ENCODE results near the gene TFF2.

The TFF2 gene

DNA sequence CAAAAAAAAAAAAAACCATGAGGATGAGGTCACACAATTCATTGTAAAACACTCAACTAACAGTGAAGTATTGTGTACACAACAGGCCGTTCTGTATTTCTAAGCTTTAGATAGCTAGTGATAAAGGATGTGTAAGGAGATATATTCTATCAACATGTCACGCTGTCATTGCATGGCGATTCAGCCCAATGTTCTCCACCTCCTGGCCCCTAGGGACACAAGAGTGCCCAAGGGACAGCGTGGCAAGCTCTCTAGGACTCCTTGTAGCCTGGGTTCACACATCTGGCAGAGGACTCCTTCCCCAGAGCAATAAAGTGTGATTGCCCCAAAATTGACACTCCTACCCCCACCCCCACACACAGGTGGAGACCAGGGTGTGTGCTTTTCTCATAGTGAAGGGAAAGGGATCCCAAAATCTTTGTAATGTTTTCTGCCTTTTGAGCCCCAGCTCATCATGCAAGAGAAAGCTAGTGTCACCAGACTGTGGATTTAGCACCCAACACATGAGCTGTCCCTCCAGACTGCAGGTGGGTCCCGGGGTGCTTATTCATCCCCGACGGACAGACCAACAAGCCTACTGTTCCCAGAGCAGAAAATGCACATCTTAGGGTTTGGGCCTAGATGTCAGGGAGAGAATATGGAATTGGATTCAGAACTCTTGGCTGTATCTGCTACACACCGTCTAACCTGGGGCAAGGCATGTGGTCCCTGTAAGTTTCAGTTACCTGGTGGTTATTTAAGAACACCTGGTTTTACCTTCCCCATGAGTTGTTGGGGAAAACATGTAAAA, 33.6 kb upstream of the TFF2 start:
- DNase-seq (ENCODE audit: low spot score) = no peak

DNA sequence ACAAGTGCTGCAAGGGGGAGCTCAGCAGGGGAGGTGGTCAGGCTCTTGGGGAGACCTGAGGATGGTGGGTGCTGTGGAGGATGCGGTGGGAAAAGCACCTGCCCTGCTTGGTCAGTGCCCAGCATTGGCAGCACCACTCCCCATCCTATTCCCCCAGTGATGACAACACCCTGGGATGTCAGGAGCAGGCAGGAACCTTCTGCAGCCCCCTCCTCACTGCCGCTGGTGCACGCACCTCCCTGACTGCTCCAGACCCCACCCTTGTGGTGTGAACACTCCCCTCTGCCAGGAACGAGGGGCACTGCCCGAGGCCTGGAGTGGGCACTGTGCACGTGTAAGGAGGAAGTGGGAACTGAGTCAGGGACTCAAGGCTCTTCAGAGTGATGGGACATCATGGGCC, 32.5 kb upstream of the TFF2 start:
- no peak for DNase-seq (ENCODE audit: low spot score)

DNA sequence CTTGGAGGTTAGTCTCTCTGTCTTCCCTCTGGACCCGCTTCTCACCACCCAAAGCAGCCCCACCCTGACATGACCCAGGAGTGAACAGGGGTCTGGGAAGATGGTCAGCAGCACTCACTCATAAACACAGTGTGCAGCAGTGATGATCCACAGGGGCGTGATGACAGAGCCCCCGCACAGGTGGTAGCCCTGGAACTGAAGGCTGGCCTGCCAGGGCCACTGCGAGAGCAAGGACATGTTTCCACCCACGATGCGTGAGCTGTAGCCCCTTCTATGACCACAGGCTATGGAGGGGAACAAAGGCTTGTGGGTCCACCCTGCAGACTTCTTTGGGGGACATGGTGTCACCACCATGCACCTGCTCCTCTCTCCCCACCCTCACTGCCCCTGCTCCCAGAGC, 32.1 kb upstream of the TFF2 start:
- no peak for DNase-seq (ENCODE audit: low spot score)

DNA sequence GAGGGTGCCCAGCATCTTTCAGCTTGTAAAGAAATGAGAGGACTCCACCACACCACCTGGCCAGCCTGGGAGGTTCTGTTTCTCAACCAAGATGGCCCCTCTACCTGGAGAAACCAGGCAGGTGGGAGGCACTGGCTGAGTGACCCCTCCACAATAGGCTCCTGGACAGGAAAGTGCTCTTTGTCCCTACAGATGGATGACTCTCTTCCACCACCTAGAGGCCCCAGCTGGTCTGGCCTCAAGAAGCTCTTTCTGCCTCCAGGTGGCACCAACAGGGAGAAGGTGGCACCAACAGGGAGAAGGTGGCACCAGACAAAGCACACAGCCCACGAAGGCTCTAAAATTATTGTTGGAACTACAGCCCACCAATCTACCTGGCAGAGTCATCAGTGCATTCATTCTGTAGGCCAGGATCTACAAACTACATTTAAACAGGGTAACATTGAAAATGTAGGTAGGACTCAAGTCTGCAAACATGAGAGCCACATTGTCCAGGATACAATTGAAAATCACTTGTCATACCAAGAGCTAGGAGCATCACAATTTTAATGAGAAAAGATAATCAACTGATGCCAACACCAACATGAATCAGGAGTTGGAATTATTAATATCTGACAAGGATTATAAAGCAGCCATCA, 30.7 kb upstream of the TFF2 start:
- DNase-seq (ENCODE audit: low spot score) = peak; percentile 41

DNA sequence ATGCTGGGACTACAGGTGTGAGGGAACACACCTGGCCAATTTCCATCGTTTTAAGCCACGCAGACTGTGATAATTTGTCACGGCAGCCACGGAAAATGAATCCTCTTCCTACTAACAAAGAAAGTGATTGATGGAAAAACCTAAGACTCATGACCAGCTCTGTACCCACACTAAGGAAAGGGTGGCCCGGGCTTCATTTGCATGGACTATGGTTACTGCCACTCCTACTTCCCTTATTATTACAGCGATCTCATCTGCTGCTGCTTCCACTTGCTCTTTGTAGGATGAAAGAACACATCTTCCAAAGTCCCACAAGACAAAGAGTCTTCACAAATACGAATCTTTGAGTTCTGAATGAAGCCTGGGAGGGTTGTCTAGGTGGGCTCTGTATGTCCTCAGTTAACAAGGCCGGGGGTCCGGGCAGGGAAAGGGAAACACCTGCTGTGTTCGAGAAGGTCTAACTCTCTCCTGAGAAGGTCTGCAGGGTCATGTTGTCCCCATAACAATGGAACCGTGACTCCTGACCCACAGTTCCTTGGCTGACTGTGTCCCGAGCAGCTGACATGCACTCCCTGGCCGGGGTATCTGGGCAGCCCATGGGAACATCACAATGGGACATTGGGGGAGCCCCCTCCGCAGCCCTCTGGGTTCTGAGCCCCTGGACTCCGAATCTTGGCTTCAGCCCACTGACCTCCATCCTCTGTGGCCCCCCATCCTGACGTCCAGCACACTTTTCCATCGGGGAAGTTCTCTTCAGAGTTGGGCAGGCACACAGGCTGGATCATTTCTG, 28.8 kb upstream of the TFF2 start:
- no peak for DNase-seq (ENCODE audit: low spot score)

DNA sequence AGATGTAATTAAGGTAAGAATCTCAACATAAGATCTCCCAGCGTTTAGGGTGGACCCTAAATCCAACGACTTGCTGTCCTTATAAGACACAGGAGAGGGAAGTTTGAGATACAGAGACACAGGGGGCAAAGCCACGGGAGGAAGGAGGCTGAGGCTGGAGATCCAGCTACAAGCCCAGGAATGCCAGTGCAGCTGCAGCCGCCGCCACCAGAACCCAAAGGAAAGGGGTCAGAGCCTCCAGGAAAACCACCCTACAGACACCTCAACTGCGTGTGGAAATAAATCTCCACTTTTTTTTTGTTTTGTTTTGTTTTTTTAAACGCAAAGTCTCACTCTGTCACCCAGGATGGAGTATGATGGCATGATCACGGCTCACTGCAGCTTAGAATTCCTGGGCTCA, 27.6 kb upstream of the TFF2 start:
- DNase-seq (ENCODE audit: low spot score) = no peak

DNA sequence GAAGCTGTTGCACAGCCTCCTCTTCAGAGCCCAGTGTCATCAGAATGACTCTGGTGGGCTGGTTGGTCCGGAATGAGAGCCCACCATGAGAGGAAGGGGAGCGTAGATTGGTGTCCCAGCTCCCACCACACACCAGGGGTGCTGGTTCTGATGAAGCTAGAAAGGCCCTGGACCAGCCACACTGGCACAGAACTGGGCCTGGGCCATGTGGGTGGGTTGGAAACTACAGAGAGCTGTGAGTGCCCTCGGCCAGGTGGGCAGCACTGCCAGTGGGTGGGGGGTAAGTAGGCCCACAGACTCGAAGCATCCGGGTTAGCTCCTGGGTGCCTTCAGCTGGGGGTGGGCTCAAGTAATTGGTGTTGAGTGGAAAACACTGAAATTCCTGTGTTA, 27.2 kb upstream of the TFF2 start:
- DNase-seq (ENCODE audit: low spot score) = no peak

DNA sequence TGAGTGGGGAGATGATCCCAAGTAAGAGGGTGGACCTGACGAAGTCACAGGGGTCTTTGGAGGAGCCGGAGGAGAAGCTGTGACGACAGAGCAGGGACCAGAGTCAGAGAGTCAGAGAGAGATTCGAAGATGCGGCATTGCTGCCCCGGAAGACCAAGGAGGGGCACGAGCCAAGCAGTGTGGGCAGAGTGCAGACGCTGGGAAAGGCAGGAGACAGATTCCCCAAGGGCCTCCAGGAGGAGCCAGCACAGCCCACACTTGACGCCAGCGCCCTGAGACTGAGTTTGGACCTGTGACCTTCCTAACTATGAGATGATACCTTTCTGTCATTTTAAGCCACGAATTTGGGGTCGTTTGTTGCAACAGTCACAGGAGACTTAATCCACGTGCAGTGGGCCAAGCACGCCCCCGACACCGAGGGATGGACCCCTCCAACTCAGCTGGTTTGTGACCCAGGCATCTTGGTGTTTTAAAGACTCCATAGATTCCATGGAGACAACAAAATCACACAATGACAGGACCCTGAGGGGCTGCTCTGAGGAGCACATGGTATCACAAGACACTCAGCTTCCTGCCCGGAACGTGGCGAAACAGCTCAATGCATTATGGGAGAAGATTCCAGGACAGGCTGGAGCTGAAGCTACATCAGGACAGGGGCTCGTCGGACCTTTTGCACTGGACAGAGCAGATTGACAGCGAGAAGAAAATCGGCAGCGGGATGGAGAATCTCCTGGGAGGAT, 26.6 kb upstream of the TFF2 start:
- no peak for DNase-seq (ENCODE audit: low spot score)

DNA sequence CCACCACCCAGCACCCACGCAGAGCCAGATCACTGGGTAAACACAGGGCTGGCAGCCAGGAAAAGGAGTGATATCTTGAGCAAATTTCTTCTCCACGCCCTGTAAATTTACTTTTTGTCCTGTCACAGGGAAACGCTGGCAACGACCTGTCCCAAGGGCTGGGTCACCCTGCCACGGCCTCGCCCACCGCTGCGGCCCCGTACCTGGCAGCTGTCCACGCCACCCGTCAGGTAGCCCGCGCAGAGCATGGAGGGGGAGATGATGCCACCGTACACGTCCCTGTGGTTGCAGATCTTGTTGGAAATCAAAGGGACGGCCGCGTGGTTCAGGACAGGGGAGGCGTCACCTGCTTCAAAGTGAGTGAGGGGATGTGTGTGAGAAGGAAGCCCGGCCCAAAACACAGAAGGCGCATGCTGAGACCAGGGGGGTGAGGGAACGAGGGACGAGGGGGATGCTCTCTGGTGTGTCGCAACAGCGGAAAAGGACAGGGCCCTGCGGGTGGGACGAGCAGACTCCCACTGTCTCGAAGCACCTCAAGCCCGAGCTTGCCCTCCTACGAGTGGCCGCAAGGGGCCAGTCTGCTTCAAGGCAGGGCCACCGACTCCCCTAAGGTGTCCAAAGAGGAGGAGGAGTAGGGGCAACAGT, 25.7 kb upstream of the TFF2 start:
- DNase-seq (ENCODE audit: low spot score) = no peak

DNA sequence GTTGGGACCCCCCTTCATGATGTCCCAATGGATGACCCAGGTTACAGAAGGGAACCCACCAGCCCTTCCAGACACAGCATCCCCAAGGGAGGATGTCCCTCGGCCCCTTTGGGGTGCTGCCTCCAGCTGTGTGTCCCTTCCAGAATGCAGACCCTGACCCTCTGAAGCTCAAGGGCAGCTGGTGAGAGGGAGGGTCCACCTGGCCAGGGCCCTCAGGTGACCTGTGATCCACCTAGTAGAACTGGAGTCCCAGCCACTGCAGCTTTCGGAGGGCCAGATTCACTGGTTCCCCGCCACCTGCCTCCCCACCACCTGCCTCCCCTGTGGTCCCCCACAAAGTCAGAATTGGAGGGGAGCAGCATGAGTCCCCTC, 25.2 kb upstream of the TFF2 start:
- no peak for DNase-seq (ENCODE audit: low spot score)

DNA sequence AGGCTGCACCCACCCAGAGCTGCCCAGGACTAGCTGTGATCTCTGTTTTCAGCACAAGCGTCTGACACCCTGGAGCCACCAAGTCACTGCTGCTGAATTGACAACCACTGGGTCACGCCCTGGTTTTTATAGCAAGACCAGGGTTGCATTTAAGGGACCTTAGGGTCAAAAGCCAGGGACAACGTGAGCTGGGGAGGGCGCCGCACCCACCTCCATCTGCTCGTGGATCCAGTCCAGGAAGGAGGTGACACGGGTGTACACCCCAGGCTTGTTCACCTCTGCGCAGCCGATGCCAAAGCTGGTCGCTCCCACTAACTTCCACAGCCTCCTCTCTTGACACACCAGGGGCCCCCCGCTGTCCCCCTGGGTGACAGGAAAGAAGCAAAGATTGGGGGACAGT, 24.7 kb upstream of the TFF2 start:
- DNase-seq (ENCODE audit: low spot score) = no peak

DNA sequence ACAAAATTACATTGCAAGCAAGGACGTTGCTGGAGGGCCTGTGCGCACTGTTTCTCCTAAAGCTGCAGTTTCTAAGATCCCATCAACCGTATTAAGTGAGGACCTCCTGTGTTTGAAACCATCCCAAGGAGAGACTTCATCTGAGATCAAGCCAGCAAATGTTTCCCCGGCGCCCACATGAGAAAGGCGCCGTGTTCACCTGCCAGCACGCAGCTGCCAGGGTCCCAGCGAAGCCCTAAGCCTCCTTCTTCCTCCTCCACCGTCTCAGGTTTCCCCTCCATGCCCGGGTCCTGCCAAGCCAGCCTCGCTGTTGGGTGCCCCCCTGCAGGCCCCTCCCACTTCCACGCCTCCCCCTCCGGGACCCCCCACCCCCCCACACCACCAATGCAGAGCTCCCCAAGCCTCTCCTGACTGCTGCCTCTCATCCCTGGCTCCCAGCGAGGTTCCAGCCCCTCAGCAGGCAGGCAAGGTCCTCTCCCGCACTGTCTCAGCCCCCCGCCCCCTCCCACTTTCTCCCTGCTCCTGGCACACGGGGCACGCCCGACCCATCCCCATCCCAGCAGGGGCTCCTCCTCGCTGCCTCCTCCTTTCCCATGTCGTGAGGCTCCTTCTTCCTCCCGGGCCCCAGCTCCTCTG, 24.2 kb upstream of the TFF2 start:
- no peak for DNase-seq (ENCODE audit: low spot score)

DNA sequence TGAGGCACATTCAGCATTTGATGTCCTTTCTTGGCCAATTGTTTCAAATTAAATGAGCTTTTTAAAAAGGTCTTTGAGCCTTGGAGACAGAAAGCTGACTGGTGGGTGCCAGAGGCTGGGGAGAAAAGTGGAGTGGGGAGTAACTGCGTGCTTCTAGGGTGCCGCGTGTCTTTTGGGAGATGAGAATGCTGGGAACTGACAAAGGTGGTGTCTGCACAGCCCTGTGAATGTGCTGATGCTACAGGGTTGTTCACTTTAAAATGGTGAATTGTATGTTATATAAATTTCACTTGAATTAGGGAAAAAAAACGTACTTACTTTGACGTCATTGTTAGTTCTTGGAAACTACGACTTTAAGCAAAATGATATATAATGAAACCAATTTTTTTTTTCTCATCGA, 23.7 kb upstream of the TFF2 start:
- DNase-seq (ENCODE audit: low spot score) = no peak

DNA sequence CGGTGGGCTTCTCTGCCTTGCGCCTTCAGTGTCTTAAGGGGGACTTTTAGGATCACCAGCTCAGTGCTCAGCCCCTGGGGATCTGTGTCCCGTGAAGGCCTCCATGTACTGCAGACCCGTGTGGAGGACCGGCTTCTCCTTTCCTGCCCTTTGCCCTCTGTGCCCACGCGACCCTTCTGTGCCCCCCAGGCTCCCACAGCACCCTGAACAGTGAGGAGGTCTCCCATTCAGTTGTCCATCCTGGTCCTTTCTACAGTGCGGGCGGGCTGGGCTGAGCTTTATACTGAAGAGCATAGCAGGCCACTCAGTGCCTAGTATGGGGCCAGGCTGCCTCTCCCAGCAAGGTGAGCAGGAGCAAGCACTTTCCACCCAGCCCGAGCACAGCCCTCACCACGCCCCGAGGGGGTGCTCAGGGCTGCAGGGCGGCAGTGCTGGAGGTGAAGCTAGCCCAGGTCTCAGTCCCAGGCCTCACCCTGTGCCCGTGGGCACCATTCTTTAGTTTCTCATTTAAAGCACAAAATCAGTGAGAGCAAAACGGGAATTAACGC, 23.2 kb upstream of the TFF2 start:
- DNase-seq (ENCODE audit: low spot score) = no peak

DNA sequence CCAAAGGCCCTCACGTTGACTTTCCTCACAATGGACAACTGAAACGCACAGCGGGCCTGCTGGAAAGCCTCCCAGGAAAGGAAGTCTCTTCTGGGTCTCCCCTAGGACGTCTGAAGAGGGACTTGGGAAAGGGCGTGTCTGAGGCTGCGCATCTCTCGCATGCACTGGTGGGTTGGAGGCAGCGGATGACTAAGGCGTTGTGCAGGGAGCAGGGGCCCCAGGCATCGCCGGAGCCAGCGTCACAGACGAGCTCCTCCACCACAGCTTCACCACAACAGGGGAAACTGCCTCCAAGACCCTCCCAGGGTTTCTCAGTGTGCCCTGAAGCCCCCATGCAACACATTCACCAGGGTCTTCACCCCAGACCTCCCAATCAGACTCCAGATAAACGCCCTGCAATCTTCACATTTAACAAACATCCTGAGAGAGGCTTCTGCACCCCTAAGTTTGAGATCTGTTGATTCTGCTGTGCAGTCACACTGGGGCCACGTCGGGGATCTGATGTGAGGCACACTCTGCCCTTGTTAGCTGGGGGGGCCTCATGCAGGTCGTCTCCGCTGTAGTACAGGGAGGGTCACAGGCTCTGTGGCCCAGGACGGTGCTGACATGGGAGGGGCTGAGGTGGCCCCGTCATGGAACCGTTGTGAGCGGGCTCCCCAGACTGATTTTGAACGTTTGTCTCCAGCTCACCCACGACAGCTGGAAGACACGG, 22.6 kb upstream of the TFF2 start:
- no peak for DNase-seq (ENCODE audit: low spot score)

DNA sequence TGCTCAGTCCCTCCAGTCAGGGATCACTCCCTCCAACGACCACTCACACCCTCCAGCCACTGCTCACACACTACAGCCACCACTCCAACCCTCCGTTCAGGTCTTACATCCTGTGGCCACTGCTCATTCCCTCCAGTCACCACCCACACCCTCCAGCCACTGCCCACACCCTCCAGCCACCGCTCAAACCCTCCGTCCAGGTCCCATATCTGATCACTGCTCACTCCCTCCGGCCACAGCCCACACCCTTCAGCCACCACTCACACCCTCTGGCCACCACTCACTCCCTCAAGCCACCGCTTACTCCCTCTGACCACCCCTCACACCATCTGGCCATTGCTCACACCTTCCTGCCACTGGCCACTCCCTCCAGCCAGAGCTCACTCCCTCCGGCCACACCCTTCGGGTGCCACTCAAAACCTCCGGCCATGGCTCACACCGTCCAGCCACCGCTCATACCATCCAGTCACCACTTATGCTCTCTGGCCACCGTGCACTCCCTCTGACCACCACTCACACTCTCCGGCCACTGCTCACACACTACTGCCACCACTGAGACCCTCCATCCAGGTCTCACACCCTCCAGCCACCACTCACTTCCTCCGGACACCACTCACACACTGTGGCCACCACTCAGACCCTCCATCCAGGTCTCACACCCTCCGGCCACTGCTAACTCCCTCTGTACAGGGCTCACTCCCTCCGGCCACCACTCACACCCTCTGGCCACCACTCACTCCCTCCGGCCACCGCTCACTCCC, 20.3 kb upstream of the TFF2 start:
- DNase-seq (ENCODE audit: low spot score) = no peak

DNA sequence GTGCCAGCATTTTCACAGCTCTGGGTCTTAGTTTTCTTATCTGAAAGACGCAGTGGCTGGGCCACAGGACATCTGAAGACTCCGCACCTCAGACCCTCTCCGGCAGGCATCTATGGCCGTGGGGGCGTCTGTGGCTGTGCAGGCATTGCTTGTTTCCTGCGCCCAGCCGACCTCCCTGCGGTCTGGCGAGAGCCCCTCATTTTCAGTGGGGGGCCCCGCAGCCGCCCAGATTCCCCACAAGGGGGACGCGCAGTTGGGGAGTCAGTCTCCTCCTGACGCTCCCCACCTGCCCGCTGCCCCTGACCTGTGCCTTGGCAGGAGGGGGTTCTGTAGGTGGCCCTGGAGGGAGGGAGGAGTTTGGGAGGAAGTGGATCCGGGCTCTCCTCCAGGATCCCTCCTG, 19.0 kb upstream of the TFF2 start:
- DNase-seq (ENCODE audit: low spot score) = no peak

DNA sequence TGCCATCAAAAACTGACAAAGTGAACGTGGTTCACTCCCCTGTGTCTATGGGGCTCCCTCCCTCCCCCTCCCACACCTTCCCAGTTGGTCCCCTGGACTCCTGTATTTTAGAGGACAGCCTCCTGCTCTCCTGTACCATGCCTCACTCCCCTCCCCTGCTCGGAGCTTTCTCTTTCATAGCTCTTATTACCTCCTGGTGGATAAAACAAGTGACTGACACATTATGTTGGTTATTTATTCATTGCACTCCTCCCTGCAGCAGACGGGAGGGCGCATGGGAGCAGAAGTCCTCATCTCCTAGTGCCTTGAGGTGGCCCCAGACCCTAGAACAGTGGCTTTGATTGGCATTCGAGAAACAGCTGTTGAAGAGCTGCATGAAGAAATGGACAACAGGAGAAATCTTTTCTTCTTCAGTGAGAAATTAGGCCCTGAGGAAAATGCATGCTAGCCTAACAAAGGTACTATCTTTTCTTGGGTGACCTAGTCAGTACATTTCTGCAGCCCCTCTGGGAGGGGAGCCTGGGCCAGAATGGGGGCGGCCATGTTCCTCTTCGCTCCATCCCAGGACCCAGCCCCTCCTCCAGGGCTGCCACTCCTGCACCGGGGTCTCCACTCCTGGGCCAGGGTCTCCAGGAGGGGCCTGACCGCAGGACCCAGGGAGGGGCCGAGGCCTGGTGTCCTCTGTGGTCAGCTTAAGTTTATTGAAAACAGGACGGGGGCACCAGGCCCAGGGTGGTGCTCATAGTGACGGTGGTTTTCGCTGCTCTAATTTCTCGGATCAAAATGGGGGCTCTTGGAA, 16.8 kb upstream of the TFF2 start:
- DNase-seq (ENCODE audit: low spot score) = no peak
